ENCODE measurements around the gene OSGEP. TPM values are rescaled to one million over a fixed set of nuclear protein-coding genes. Genes with fewer than 3 reads are reported as not detected.
A peak's percentile ranks its signal among the peaks of the same experiment; 100 is the strongest.

The OSGEP gene
- total RNA-seq (10 to 100 TPM; 34.1 to 65.6 (median 50.7) TPM), polyA plus RNA-seq (10 to 100 TPM; 21.0 to 49.4 (median 29.8) TPM)

DNA sequence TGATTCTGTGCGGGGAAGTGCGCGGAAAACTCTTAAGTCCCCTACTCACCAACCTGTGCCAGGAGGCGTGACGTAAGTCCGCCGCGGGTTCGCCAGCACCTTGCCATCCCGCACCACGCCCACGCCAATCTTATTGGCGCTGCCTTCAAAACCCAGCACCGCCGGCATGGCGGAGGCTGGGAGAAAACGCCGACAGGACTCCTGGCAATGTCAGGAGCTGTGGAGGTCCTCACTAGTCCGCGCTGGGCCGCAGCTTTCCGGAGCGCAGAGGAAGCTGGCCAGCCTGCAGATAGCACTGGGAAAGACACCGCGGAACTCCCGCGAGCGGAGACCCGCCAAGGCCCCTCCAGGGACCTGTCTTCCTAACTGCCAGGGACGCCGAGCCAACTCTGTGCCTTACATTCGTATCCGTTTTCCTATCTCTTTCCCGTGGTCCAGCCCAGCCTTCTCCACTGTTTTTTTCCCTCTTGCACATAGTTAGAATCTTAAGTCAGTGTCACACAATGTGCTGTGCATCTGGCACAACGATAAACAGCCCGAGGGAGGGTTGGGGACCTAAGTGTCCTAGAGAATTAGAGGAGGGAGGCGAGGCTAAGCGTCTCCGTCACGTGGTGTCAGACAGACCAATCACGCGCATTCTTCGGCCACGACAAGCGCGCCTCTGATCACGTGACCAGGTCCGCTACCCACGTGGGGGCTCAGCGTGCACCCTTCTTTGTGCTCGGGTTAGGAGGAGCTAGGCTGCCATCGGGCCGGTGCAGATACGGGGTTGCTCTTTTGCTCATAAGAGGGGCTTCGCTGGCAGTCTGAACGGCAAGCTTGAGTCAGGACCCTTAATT is at the start of gene OSGEP, which contains the start of gene APEX1:
Gene OSGEP (minus strand): TSS at position 297 of the 839 bp plus-strand sequence. CDS start 129 bp downstream, at position 168.
Gene APEX1 (plus strand): TSS at position 711 of the 839 bp plus-strand sequence. CDS start 420 bp downstream, outside the sequence.
- Histone ChIP-seq H3K36me3 (peaks cover 42 to 64% (median 50%) of the 10 kb centered on the region in 4 donors), H3K27me3 (no peaks in the 10 kb centered on the region), H3K4me1 (peaks cover 0 to 39% (median 27%) of the 10 kb centered on the region in 4 donors), H3K4me3 (peak within 1 kb of the TSS; percentile 53 to 72 (median 66)), H3K9me3 (no peaks in the 10 kb centered on the region), H3K27ac (peak within 1 kb of the TSS; percentile 90 to 93 (median 92))
- WGBS, 2 donors, result 0% methylated on average over 56 of the region's 56 CpGs
- TF ChIP-seq POLR2A (IDR thresholded peaks at IDR 0.05) (peak; percentile 81 to 82), EP300 (IDR thresholded peaks at IDR 0.05) (peak in 1 of 4 donors; percentile 3), POLR2AphosphoS5 (IDR thresholded peaks at IDR 0.05) (peak in 3 of 4 donors; percentile 93 to 98 (median 96))
- TF ChIP-seq, protein P1, sequence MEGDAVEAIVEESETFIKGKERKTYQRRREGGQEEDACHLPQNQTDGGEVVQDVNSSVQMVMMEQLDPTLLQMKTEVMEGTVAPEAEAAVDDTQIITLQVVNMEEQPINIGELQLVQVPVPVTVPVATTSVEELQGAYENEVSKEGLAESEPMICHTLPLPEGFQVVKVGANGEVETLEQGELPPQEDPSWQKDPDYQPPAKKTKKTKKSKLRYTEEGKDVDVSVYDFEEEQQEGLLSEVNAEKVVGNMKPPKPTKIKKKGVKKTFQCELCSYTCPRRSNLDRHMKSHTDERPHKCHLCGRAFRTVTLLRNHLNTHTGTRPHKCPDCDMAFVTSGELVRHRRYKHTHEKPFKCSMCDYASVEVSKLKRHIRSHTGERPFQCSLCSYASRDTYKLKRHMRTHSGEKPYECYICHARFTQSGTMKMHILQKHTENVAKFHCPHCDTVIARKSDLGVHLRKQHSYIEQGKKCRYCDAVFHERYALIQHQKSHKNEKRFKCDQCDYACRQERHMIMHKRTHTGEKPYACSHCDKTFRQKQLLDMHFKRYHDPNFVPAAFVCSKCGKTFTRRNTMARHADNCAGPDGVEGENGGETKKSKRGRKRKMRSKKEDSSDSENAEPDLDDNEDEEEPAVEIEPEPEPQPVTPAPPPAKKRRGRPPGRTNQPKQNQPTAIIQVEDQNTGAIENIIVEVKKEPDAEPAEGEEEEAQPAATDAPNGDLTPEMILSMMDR (IDR thresholded peaks at IDR 0.05), result no peak
- peak; percentile 99 for DNase-seq
- intact Hi-C loops (cut with DNase I), result loop anchor here (2.0 to 5.0 kb wide), 3 partner anchors 42 to 127 kb away; partner anchors contain the start of genes PARP2 and TEP1

DNA sequence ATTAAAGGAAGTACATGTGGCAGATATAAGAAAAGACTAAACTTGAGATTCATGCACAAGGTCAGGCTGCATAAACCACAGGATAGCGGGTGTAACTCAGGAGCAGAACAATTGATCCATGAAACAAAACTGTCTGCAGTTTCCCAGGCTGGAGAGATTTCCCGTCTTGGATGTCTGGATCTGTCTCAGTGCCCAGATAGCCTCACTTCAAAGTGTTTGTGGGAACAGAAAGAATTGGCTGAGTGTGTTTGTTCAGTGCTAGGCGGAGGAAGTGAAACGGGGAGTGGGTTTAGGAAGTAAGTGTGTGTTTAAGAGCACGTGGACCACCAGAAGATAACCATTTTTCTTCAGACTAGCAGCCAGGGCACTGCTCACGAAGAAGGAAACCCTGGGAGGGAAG is 49.3 kb upstream of the OSGEP start:
- no peak overlapping the region for H3K27ac ChIP-seq
- intact Hi-C loops (cut with DNase I), result no loop called here
- 40 to 60% methylated on average over 6 of the region's 6 CpGs for WGBS, 2 donors
- H3K27me3 ChIP-seq, result no peaks in the 10 kb centered on the region
- no peaks in the 10 kb centered on the region for H3K9me3 ChIP-seq
- H3K36me3 ChIP-seq, result no peaks in the 10 kb centered on the region
- no peak for DNase-seq
- no peak for TF ChIP-seq EP300 (IDR thresholded peaks at IDR 0.05)
- TF ChIP-seq POLR2A (IDR thresholded peaks at IDR 0.05), result no peak
- TF ChIP-seq, protein P1 (IDR thresholded peaks at IDR 0.05), result no peak
- no peak for TF ChIP-seq POLR2AphosphoS5 (IDR thresholded peaks at IDR 0.05)
- no peaks in the 10 kb centered on the region for H3K4me1 ChIP-seq
- H3K4me3 ChIP-seq, result no peak overlapping the region

DNA sequence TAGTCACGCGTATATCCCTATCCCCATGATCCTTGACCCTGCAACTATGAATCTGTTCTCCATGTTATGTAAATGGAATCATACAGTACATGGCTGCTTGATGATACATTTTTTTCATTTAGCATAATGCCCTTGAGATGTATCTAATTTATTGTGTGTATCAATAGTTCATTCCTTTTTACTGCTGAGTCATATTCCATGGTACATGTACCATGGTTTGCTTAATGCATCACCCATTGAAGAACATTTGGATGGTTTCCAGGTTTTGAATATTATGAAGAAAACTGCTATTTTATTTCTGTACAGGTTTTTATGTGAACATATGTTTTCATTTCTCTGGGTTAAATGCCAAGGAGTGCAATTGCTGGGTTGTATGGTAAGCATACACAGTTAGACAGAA is 46.7 kb upstream of the OSGEP start:
- no peak for TF ChIP-seq POLR2AphosphoS5 (IDR thresholded peaks at IDR 0.05)
- TF ChIP-seq, protein P1 (IDR thresholded peaks at IDR 0.05), result no peak
- TF ChIP-seq POLR2A (IDR thresholded peaks at IDR 0.05), result no peak
- intact Hi-C loops (cut with DNase I), result no loop called here
- Histone ChIP-seq H3K9me3 (no peaks in the 10 kb centered on the region), H3K4me3 (no peak overlapping the region), H3K27ac (no peak overlapping the region), H3K4me1 (no peaks in the 10 kb centered on the region), H3K27me3 (no peaks in the 10 kb centered on the region), H3K36me3 (no peaks in the 10 kb centered on the region)
- 95 to 98% methylated on average over 2 of the region's 2 CpGs for WGBS, 2 donors
- no peak for DNase-seq

- no peak for DNase-seq
- no peaks in the 10 kb centered on the region for H3K36me3 ChIP-seq
- no peak overlapping the region for H3K4me3 ChIP-seq
- H3K4me1 ChIP-seq, result no peaks in the 10 kb centered on the region
- H3K27ac ChIP-seq, result no peak overlapping the region
- no peaks in the 10 kb centered on the region for H3K27me3 ChIP-seq
- 88 to 89% methylated on average over 5 of the region's 5 CpGs for WGBS, 2 donors
- H3K9me3 ChIP-seq, result no peaks in the 10 kb centered on the region
- TF ChIP-seq EP300 (IDR thresholded peaks at IDR 0.05), result no peak
- TF ChIP-seq POLR2AphosphoS5 (IDR thresholded peaks at IDR 0.05), result no peak
- TF ChIP-seq POLR2A (IDR thresholded peaks at IDR 0.05), result no peak
- TF ChIP-seq, protein P1 (IDR thresholded peaks at IDR 0.05), result no peak
- intact Hi-C loops (cut with DNase I), result no loop called here
Measured at GRCh38 chr14:20499881-20500280, 45.3 kb upstream of the OSGEP start.

Measured in sigmoid colon (tissue), 7 donors.